Astrocyte (in vitro differentiated cells and primary cell): ENCODE data around the gene MICAL2.

Experiments
- CTCF ChIP-seq: IDR thresholded peaks from 2 replicates; pipeline ENCODE4 v1.5.1; 2011; ENCODE audit warnings: low read depth, mild to moderate bottlenecking, inconsistent platforms, low read length, moderate library complexity; ENCODE audit not compliant: insufficient read depth
- EZH2 ChIP-seq: IDR thresholded peaks from 2 replicates; pipeline ENCODE4 v1.6.1; 2012; ENCODE audit warnings: mild to moderate bottlenecking, low read length, inconsistent platforms; ENCODE audit not compliant: insufficient read depth

- TF ChIP-seq CTCF (no peak), EZH2 (no peak)
Observed at GRCh38 chr11:12260731-12261521, 150.5 kb downstream of the MICAL2 start.
